Stimulated activated CD4-positive, alpha-beta T cell treated with anti-CD3 and anti-CD28 coated beads, TNF-alpha, amount 100 ng/mL, for 1 hour (primary cell): ENCODE data around the gene OR11H7.
"Not testable (repeated sequence)": the region's sequence is repeated elsewhere in the genome, so short reads cannot be mapped to it uniquely, and the experiment has no call there.

Source experiments
- DNase-seq, 3 donors: peaks; one replicate each; pipeline ENCODE4 v3.0.0-alpha.2; 2020; ENCODE audit warnings: low read depth in 3 of 3, low spot score in 1 of 3

The OR11H7 gene

DNA sequence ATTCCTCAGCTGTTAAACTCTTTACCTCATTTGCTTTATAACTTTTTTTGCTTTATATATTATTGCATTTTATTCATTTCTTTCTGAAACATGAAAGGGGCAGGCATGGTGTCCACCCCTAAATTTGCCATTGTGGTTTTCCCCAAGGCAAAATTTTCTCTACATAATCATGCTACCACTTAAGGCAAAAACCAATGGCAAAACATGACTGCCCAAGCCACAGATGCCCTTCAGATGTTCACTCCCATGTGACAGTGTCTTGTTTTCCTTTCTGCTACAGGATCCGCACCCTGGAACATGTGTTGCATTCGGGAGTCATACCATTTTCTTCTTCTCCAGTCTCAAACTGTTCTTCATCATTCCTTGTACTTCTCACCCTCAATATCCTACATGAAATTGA, 48.6 kb downstream of the OR11H7 start:
- DNase-seq, result no peak

DNA sequence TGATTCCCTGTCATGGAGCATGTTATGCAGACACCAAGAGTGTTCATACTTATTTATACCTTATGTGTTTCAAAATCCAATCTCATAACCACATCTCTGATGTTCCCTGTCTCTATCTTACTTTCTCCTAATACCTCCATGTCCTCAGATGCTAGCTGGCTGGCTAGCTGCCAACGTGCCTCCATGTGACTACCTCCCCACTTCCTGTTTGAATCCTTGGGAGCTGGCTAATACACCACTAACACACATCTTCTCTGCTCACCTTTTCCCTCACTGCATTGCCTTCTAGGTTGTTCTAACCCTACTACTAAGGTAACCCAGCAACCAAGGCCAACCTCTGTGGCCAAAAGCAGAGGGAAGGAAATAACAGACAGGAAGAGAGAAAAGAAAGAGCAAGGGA, 49.6 kb downstream of the OR11H7 start:
- no peak for DNase-seq

DNA sequence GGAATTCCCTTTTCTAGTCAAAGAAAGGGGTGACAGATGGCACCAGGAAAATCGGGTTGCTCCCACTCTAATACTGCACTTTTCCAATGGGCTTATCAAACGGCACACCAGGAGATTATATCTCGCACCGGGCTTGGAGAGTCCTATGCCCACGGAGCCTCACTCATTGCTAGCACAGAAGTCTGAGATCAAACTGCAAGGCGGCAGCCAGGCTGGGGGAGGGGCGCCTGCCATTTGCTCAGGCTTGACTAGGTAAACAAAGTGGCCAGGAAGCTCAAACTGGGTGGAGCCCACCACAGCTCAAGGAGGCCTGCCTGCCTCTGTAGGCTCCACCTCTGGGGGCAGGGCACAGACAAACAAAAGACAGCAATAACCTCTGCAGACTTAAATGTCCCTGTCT, 51.5 kb downstream of the OR11H7 start:
- DNase-seq, result not testable (repeated sequence)
